NCI-H82 treated with DMSO at 0.1 percent for 48 hours (cell line): ENCODE measurements around the gene DCAF5.

Source experiments
- DNase-seq: peaks from one replicate; lab custom pipeline; 2025; ENCODE audit not compliant: unreplicated experiment; lab: John Stamatoyannopoulos, UW

Gene DCAF5

GRCh38 chr14:69008421-69008884, 144.5 kb downstream of the DCAF5 start:
- DNase-seq: no peak

GRCh38 chr14:69006346-69006745, 146.6 kb downstream of the DCAF5 start:
- no peak for DNase-seq

GRCh38 chr14:69005432-69006148, 147.3 kb downstream of the DCAF5 start:
- no peak for DNase-seq

GRCh38 chr14:69004731-69005431, 148.0 kb downstream of the DCAF5 start:
- no peak for DNase-seq

- DNase-seq: no peak
Observed at GRCh38 chr14:69003626-69004025, 149.3 kb downstream of the DCAF5 start.

GRCh38 chr14:69002069-69002468, 150.8 kb downstream of the DCAF5 start:
- no peak for DNase-seq

GRCh38 chr14:69001375-69001774, 151.5 kb downstream of the DCAF5 start:
- DNase-seq: no peak
